Activated naive CD8-positive, alpha-beta T cell treated with anti-CD3 and anti-CD28 coated beads, Interleukin-2, amount 50 U/mL, for 16 hours (primary cell): ENCODE data around the gene CRYGN.

Source experiments
- DNase-seq: peaks from one replicate; pipeline ENCODE4 v3.0.0-alpha.2; 2020; ENCODE audit warnings: low read depth, low spot score

CRYGN gene

GRCh38 chr7:151406886-151407583 is 32.9 kb downstream of the CRYGN start:
- no peak for DNase-seq

- no peak for DNase-seq
Measured at GRCh38 chr7:151406051-151406875, 33.7 kb downstream of the CRYGN start.

GRCh38 chr7:151405588-151405987 is 34.4 kb downstream of the CRYGN start:
- no peak for DNase-seq

GRCh38 chr7:151405056-151405455 is 34.9 kb downstream of the CRYGN start:
- DNase-seq = no peak

- no peak for DNase-seq
Measured at GRCh38 chr7:151404216-151405011, 35.5 kb downstream of the CRYGN start.

- no peak for DNase-seq
Measured at GRCh38 chr7:151403764-151404163, 36.2 kb downstream of the CRYGN start.

GRCh38 chr7:151402029-151402835 is 37.7 kb downstream of the CRYGN start:
- DNase-seq = no peak

GRCh38 chr7:151400626-151401315 is 39.2 kb downstream of the CRYGN start:
- no peak for DNase-seq

GRCh38 chr7:151399906-151400305 is 40.0 kb downstream of the CRYGN start:
- no peak for DNase-seq

- no peak for DNase-seq
Measured at GRCh38 chr7:151399305-151399601, 40.7 kb downstream of the CRYGN start.

- DNase-seq = no peak
Measured at GRCh38 chr7:151398446-151399304, 41.3 kb downstream of the CRYGN start.

- DNase-seq = no peak
Measured at GRCh38 chr7:151397026-151397425, 42.9 kb downstream of the CRYGN start.

- DNase-seq = no peak
Measured at GRCh38 chr7:151396328-151396970, 43.5 kb downstream of the CRYGN start.

- DNase-seq = no peak
Measured at GRCh38 chr7:151395036-151395367, 44.9 kb downstream of the CRYGN start.

GRCh38 chr7:151394076-151395035 is 45.6 kb downstream of the CRYGN start:
- DNase-seq = no peak

GRCh38 chr7:151393031-151393977 is 46.6 kb downstream of the CRYGN start:
- no peak for DNase-seq

- DNase-seq = no peak
Measured at GRCh38 chr7:151392426-151392825, 47.5 kb downstream of the CRYGN start.
